Measurements from ENCODE around the gene OPHN1.
A peak's percentile ranks its signal among the peaks of the same experiment; 100 is the strongest.

OPHN1 gene

GRCh38 chrX:68234171-68234910, 199.0 kb downstream of the OPHN1 start:
- DNase-seq: no peak

- DNase-seq: no peak
These were observed 201.1 kb downstream of the OPHN1 start for GRCh38 chrX:68232206-68232605.

GRCh38 chrX:68209008-68209407, 224.3 kb downstream of the OPHN1 start:
- no peak for DNase-seq

- no peak for DNase-seq
These were observed 228.7 kb downstream of the OPHN1 start for GRCh38 chrX:68204521-68205038.

GRCh38 chrX:68203646-68204045, 229.6 kb downstream of the OPHN1 start:
- no peak for DNase-seq

- no peak for DNase-seq
These were observed 230.1 kb downstream of the OPHN1 start for GRCh38 chrX:68203211-68203610.

- no peak for DNase-seq
These were observed 234.0 kb downstream of the OPHN1 start for GRCh38 chrX:68199062-68199848.

GRCh38 chrX:68196939-68197791, 236.1 kb downstream of the OPHN1 start:
- peak; percentile 4 for DNase-seq

- no peak for DNase-seq
These were observed 237.7 kb downstream of the OPHN1 start for GRCh38 chrX:68195561-68195960.

GRCh38 chrX:68193786-68194185, 239.5 kb downstream of the OPHN1 start:
- no peak for DNase-seq

- DNase-seq: no peak
These were observed 240.1 kb downstream of the OPHN1 start for GRCh38 chrX:68193234-68193633.

GRCh38 chrX:68190799-68191198, 242.5 kb downstream of the OPHN1 start:
- DNase-seq: no peak

GRCh38 chrX:68186552-68187262, 246.6 kb downstream of the OPHN1 start:
- no peak for DNase-seq

GRCh38 chrX:68185161-68185560, 248.1 kb downstream of the OPHN1 start:
- no peak for DNase-seq

- peak; percentile 2 for DNase-seq
These were observed 249.6 kb downstream of the OPHN1 start for GRCh38 chrX:68183612-68184214.

- no peak for DNase-seq
These were observed 252.7 kb downstream of the OPHN1 start for GRCh38 chrX:68180579-68180978.

- DNase-seq: no peak
These were observed 253.9 kb downstream of the OPHN1 start for GRCh38 chrX:68179355-68179754.

- DNase-seq: no peak
These were observed 255.8 kb downstream of the OPHN1 start for GRCh38 chrX:68177542-68177941.

GRCh38 chrX:68175562-68175961, 257.7 kb downstream of the OPHN1 start:
- no peak for DNase-seq

GRCh38 chrX:68163441-68163840, 269.9 kb downstream of the OPHN1 start:
- DNase-seq: no peak

GRCh38 chrX:68147848-68148247, 285.4 kb downstream of the OPHN1 start:
- DNase-seq: no peak

GRCh38 chrX:68146054-68146453, 287.2 kb downstream of the OPHN1 start:
- no peak for DNase-seq
